Neural cell (in vitro differentiated cells): ENCODE measurements around the gene YTHDF2.

ENCODE experiments used
- EZH2 ChIP-seq: fragments of 200-600, 300-800 bp; shearing (Covaris generic), sonication (generic); IDR thresholded peaks from 2 replicates; pipeline ENCODE4 v1.6.1; 2014; ENCODE audit warnings: antibody characterized with exemption, low read length, borderline replicate concordance, mild to moderate bottlenecking; ENCODE audit not compliant: insufficient read depth, poor library complexity, severe bottlenecking
- POLR2AphosphoS5 ChIP-seq: IDR thresholded peaks from 2 replicates; pipeline ENCODE4 v1.6.1; 2012
- TAF1 ChIP-seq: IDR thresholded peaks from 2 replicates; pipeline ENCODE4 v1.6.1; 2012; ENCODE audit warnings: low read depth
- TF ChIP-seq, protein P1 (sequence below): fragments of 450-650 bp; IDR thresholded peaks from 2 replicates; pipeline ENCODE4 v1.5.1; 2014; ENCODE audit warnings: antibody characterized with exemption, mild to moderate bottlenecking, moderate library complexity; ENCODE audit not compliant: poor library complexity, severe bottlenecking

DNA sequence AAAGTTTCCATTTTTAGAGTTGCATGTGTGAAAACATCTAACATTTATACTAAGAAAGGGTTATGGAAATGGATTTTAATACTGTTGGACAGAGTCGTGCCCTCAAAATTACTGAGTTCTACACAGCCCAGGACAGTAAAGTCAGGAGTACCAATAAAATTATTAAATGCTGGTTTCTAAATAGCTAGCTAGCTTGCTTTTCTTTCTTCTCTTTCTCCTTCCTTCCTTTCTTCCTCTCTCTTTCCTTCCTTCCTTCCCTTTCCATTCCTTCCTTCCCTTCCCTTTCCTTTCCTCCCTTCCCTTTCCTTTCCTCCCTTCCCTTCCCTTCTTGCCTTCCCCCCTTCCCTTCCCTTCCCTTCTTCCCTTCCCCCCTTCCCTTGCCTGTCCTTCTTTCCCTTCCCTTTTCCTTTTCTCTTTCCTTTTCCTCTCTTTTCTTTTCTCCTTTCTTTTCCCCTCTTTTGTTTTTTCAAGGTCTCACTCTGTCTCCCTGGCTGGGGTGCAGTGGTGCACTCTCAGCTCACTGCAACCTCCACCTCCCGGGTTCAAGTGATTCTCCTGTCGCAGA, 33.9 kb downstream of the YTHDF2 start:
- TF ChIP-seq, protein P1, sequence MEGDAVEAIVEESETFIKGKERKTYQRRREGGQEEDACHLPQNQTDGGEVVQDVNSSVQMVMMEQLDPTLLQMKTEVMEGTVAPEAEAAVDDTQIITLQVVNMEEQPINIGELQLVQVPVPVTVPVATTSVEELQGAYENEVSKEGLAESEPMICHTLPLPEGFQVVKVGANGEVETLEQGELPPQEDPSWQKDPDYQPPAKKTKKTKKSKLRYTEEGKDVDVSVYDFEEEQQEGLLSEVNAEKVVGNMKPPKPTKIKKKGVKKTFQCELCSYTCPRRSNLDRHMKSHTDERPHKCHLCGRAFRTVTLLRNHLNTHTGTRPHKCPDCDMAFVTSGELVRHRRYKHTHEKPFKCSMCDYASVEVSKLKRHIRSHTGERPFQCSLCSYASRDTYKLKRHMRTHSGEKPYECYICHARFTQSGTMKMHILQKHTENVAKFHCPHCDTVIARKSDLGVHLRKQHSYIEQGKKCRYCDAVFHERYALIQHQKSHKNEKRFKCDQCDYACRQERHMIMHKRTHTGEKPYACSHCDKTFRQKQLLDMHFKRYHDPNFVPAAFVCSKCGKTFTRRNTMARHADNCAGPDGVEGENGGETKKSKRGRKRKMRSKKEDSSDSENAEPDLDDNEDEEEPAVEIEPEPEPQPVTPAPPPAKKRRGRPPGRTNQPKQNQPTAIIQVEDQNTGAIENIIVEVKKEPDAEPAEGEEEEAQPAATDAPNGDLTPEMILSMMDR: no peak
- TF ChIP-seq TAF1: no peak
- TF ChIP-seq EZH2: no peak
- no peak for TF ChIP-seq POLR2AphosphoS5
